Measurements from ENCODE around the gene MRRF.

- no peak for TF ChIP-seq CTCF (IDR thresholded peaks at IDR 0.05)
- no peak for TF ChIP-seq POLR2A (IDR thresholded peaks at IDR 0.05)
Measured at GRCh38 chr9:122336189-122336588, 71.5 kb downstream of the MRRF start.
